Parathyroid adenoma (tissue), 2 donors: ENCODE data around the gene KCNG2.

Experiments
- H2AFZ ChIP-seq: fragments of 300-600 bp; sonication (generic); one replicate; pipeline ENCODE4 v1.7.0; 2017; ENCODE audit warnings: antibody characterized with exemption, mild to moderate bottlenecking
- H3K27ac ChIP-seq: fragments of 300-600 bp; sonication (generic); one replicate; pipeline ENCODE4 v1.7.0; 2017
- H3K27me3 ChIP-seq: fragments of 300-600 bp; sonication (generic); one replicate; pipeline ENCODE4 v1.7.0; 2017; ENCODE audit warnings: low read length; ENCODE audit not compliant: control insufficient read depth, insufficient read depth
- H3K36me3 ChIP-seq: fragments of 300-600 bp; sonication (generic); one replicate; pipeline ENCODE4 v1.7.0; 2017; ENCODE audit warnings: low read length; ENCODE audit not compliant: control insufficient read depth, insufficient read depth
- H3K4me1 ChIP-seq: fragments of 300-600 bp; sonication (generic); one replicate; pipeline ENCODE4 v1.7.0; 2017; ENCODE audit warnings: control low read depth
- H3K4me2 ChIP-seq: fragments of 300-600 bp; sonication (generic); one replicate; pipeline ENCODE4 v1.7.0; 2017; ENCODE audit warnings: low read length
- H3K4me3 ChIP-seq: fragments of 300-600 bp; sonication (generic); one replicate; pipeline ENCODE4 v1.7.0; 2017; ENCODE audit warnings: low read depth, low read length
- H3K79me2 ChIP-seq: fragments of 300-600 bp; sonication (generic); one replicate; pipeline ENCODE4 v1.7.0; 2017; ENCODE audit warnings: control low read depth
- H3K9ac ChIP-seq: fragments of 300-600 bp; sonication (generic); one replicate; pipeline ENCODE4 v1.7.0; 2017; ENCODE audit warnings: mild to moderate bottlenecking
- H3K9me3 ChIP-seq: fragments of 300-600 bp; sonication (generic); one replicate; pipeline ENCODE4 v1.7.0; 2017; ENCODE audit warnings: low read length; ENCODE audit not compliant: control insufficient read depth
- CTCF ChIP-seq: fragments of 300-600 bp; sonication (generic); IDR thresholded peaks from one replicate; pipeline ENCODE4 v1.7.0; 2017; ENCODE audit warnings: antibody characterized with exemption, mild to moderate bottlenecking
- donor health status: primary hyperparathyroidism.

Gene KCNG2

DNA sequence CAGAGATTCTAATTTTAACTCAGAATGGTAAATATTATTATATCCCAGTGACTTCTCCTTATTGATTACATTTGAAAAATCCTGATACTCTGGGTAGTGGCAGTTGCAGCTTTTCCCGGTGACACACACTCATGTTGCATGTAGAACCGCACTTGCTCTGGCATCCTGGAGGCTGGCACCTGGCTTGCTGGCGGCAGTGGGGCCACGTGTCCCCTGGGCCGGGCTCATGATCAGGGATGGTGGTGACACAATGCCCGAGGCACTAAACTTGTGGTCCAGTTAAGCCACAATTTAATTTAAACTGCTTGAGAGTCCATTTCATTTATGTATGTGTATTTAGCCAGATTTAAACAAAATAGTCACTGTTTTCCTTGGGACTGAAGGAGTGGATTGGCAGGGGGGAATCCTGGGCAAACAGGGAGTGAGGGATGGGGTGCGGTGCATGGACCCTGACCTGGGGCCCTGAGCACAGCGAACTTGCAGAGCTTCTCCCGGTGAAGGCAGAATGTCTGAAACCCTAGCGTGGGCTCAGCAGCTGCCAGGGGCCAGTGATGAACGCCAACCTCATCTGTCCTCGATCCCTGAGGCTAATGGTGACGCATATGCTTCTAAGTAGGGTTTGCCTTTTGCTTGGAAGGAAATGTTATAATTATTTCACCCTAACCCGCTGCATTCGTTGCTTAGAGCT lies 50.0 kb downstream of the KCNG2 start:
- H3K9me3 ChIP-seq: no peaks in the 10 kb centered on the region
- H3K79me2 ChIP-seq: no peaks in the 10 kb centered on the region
- no peak overlapping the region for H3K9ac ChIP-seq
- H3K27ac ChIP-seq: no peak overlapping the region
- H3K4me1 ChIP-seq: no peaks in the 10 kb centered on the region
- H3K27me3 ChIP-seq: no peaks in the 10 kb centered on the region
- no peaks in the 10 kb centered on the region for H3K36me3 ChIP-seq
- TF ChIP-seq CTCF: no peak
- no peak overlapping the region for H3K4me2 ChIP-seq
- no peak overlapping the region for H2AFZ ChIP-seq
- H3K4me3 ChIP-seq: no peak overlapping the region

DNA sequence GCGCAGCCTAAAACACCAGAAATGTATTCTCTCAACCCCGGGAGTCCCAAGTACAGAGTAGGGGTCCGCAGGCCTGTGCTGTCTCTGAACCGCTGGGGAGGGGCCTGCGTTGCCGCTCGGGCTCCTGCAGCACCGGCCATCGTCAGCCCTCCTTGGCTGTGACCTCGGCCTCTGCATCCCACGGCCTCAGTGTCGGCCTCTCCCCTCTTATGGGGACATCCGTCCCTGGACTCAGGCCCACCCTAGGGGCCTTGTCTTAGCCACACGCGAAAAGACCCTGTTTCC lies 50.5 kb downstream of the KCNG2 start:
- no peak for TF ChIP-seq CTCF
- Histone ChIP-seq H3K27ac (no peak overlapping the region), H2AFZ (no peak overlapping the region), H3K9me3 (no peaks in the 10 kb centered on the region), H3K27me3 (no peaks in the 10 kb centered on the region), H3K4me1 (no peaks in the 10 kb centered on the region), H3K79me2 (no peaks in the 10 kb centered on the region), H3K4me2 (no peak overlapping the region), H3K4me3 (no peak overlapping the region), H3K36me3 (no peaks in the 10 kb centered on the region), H3K9ac (no peak overlapping the region)

- no peak overlapping the region for H3K27ac ChIP-seq
- no peak overlapping the region for H3K9ac ChIP-seq
- H3K4me1 ChIP-seq: no peaks in the 10 kb centered on the region
- no peaks in the 10 kb centered on the region for H3K36me3 ChIP-seq
- H3K27me3 ChIP-seq: no peaks in the 10 kb centered on the region
- H3K79me2 ChIP-seq: no peaks in the 10 kb centered on the region
- H3K4me3 ChIP-seq: no peak overlapping the region
- TF ChIP-seq CTCF: no peak
- no peaks in the 10 kb centered on the region for H3K9me3 ChIP-seq
- no peak overlapping the region for H2AFZ ChIP-seq
- H3K4me2 ChIP-seq: no peak overlapping the region
These were observed 51.0 kb downstream of the KCNG2 start for GRCh38 chr18:79848579-79849327.

- no peak overlapping the region for H2AFZ ChIP-seq
- no peak overlapping the region for H3K4me2 ChIP-seq
- no peak overlapping the region for H3K4me3 ChIP-seq
- H3K9me3 ChIP-seq: no peaks in the 10 kb centered on the region
- H3K4me1 ChIP-seq: no peaks in the 10 kb centered on the region
- no peaks in the 10 kb centered on the region for H3K36me3 ChIP-seq
- no peak for TF ChIP-seq CTCF
- no peaks in the 10 kb centered on the region for H3K79me2 ChIP-seq
- H3K9ac ChIP-seq: no peak overlapping the region
- no peaks in the 10 kb centered on the region for H3K27me3 ChIP-seq
- H3K27ac ChIP-seq: no peak overlapping the region
These were observed 51.8 kb downstream of the KCNG2 start for GRCh38 chr18:79849328-79850207.
